ENCODE results near the gene ZNF710. TPM values are rescaled to one million over a fixed set of nuclear protein-coding genes. Genes with fewer than 3 reads are reported as not detected.
A peak's percentile ranks its signal among the peaks of the same experiment; 100 is the strongest.

The ZNF710 gene
- total and polyA plus RNA-seq, 2 of the 8 experiments (the other 6 are each of a cell fraction or from before 2014, with no cell fraction given), result 10.5 to 24.0 TPM

GRCh38 chr15:90022905-90023700 lies 22.0 kb downstream of the ZNF710 start:
- DNase-seq (ENCODE audit: low read depth in 1 of 2, low spot score in 2 of 2), result no peak
- Histone ChIP-seq H3K27me3 (replicated peaks in 1 of 4; ENCODE audit: control insufficient read depth in 3 of 4, extremely low read depth in 1 of 4, insufficient read depth in 3 of 4, low read length in 3 of 4) (no peaks in the 10 kb centered on the region), H3K23ac (ENCODE audit: insufficient read length) (no peak overlapping the region), H3K23me2 (ENCODE audit: low read depth, low read length) (no peaks in the 10 kb centered on the region), H2BK5ac (ENCODE audit: low read depth, low read length) (no peak overlapping the region), H2BK20ac (ENCODE audit: low read length) (no peak overlapping the region), H3K27ac (ENCODE audit: low read depth, low read length) (0 out of 2 replicates have a peak overlapping the region, but pooled peaks have one; percentile 44), H4K91ac (replicated peaks; ENCODE audit: insufficient read length, low read length) (no peak overlapping the region), H3K56ac (replicated peaks; ENCODE audit: insufficient read length, low read depth, low read length) (no peak overlapping the region), H3K9me3 (ENCODE audit: insufficient read depth in 2 of 2, low read depth in 1 of 2, low read length in 1 of 2) (no peaks in the 10 kb centered on the region), H4K5ac (ENCODE audit: insufficient read length, low read depth, low read length) (no peak overlapping the region), H3K4me2 (ENCODE audit: insufficient read depth in 1 of 2, low read depth in 2 of 2, low read length in 2 of 2) (no peak overlapping the region), H2BK12ac (ENCODE audit: low read depth, low read length) (no peak overlapping the region), H3K18ac (ENCODE audit: extremely low read depth, low read length) (no peak overlapping the region), H3K4me1 (replicated peaks in 1 of 4; ENCODE audit: control insufficient read depth in 3 of 4, insufficient read depth in 4 of 4, low read length in 3 of 4) (peaks cover 2 to 15% (median 8%) of the 10 kb centered on the region in 4 experiments; a peak in 6 of 7 replicates), H3K79me1 (ENCODE audit: low read depth, low read length) (peaks cover 11% of the 10 kb centered on the region), H3K4me3 (ENCODE audit: extremely low read depth in 1 of 4, insufficient read depth in 2 of 4, low read depth in 3 of 4, low read length in 4 of 4) (no peak overlapping the region), H3K9ac (replicated peaks in 1 of 4; ENCODE audit: extremely low read depth in 1 of 4, low read depth in 3 of 4, low read length in 3 of 4) (no peak overlapping the region), H2BK120ac (replicated peaks; ENCODE audit: low read depth, low read length) (no peak overlapping the region), H3K4ac (replicated peaks; ENCODE audit: insufficient read length, low read depth, low read length) (no peak overlapping the region), H3K36me3 (ENCODE audit: control insufficient read depth in 2 of 4, insufficient read depth in 4 of 4, low read length in 3 of 4) (no peaks in the 10 kb centered on the region), H2AFZ (ENCODE audit: low read length) (no peak overlapping the region), H3K79me2 (ENCODE audit: control insufficient read depth in 1 of 2, insufficient read depth in 2 of 2, low read length in 2 of 2) (peaks cover 0 to 11% of the 10 kb centered on the region in 2 experiments; a peak in 1 of 4 replicates), H3K14ac (ENCODE audit: insufficient read length) (no peak overlapping the region), H2AK5ac (ENCODE audit: low read depth, low read length) (no peak overlapping the region), H4K8ac (ENCODE audit: extremely low read depth, insufficient read depth, low read length) (no peak overlapping the region), H2BK15ac (ENCODE audit: low read length) (no peak overlapping the region), H4K20me1 (replicated peaks in 1 of 2; ENCODE audit: control insufficient read depth in 1 of 2, insufficient read depth in 2 of 2, low read length in 2 of 2) (peaks cover 0 to 11% of the 10 kb centered on the region in 2 experiments)
- POLR2A ChIA-PET (ENCODE audit: partially characterized antibody), result interaction anchor here (1.0 to 1.5 kb wide), 2 partner anchors 16 to 21 kb away, joined by 3 to 5 read pairs; partner anchors contain the start of gene ZNF710
- TF ChIP-seq CHD1 (IDR thresholded peaks at IDR 0.05; ENCODE audit: low read depth, low read length) (no peak), CEBPB (IDR thresholded peaks at IDR 0.05; ENCODE audit: low read depth, low read length) (no peak)
- FAIRE-seq, result no peak
- 77% methylated on average over 6 of the region's 6 CpGs; no CpG with 5 or more reads in 1 of the 2 experiments for WGBS, 2 experiments (ENCODE audit: extremely low coverage in 1 of 2, insufficient coverage in 1 of 2, insufficient read length in 1 of 2, insufficient replicate concordance in 2 of 2, low coverage in 1 of 2, low lambda C conversion rate in 2 of 2, missing lambda C conversion rate in 1 of 2)
- CTCF ChIA-PET (ENCODE audit: partially characterized antibody), result interaction anchor here (0.6 to 1.4 kb wide), 6 partner anchors 8 to 261 kb away, joined by 3 to 4 read pairs (median 4); no protein-coding TSS in a partner anchor

Data from H1 (cell line).